ENCODE results near the gene SMIM1.
"Not testable (repeated sequence)": the region's sequence is repeated elsewhere in the genome, so short reads cannot be mapped to it uniquely, and the experiment has no call there.

Gene SMIM1

GRCh38 chr1:3796215-3797061, 23.9 kb downstream of the SMIM1 start, which contains the start of gene LRRC47:
Gene LRRC47 (minus strand): TSS chr1:3796498. CDS start chr1:3796476, 22 bp downstream.
- peak; percentile 78 for DNase-seq

GRCh38 chr1:3799976-3800685, 27.6 kb downstream of the SMIM1 start:
- DNase-seq = no peak

GRCh38 chr1:3800795-3801194, 28.2 kb downstream of the SMIM1 start:
- DNase-seq = not testable (repeated sequence)

GRCh38 chr1:3803905-3804626, 31.5 kb downstream of the SMIM1 start:
- no peak for DNase-seq

- not testable (repeated sequence) for DNase-seq
Observed at GRCh38 chr1:3804627-3804944, 32.0 kb downstream of the SMIM1 start.

- DNase-seq = no peak
Observed at GRCh38 chr1:3805038-3805437, 32.5 kb downstream of the SMIM1 start.

GRCh38 chr1:3807769-3808168, 35.2 kb downstream of the SMIM1 start:
- no peak for DNase-seq

GRCh38 chr1:3809680-3810079, 37.1 kb downstream of the SMIM1 start:
- DNase-seq = no peak

GRCh38 chr1:3810149-3810761, 37.7 kb downstream of the SMIM1 start:
- DNase-seq = not testable (repeated sequence)

GRCh38 chr1:3811595-3811911, 39.0 kb downstream of the SMIM1 start:
- DNase-seq = no peak

GRCh38 chr1:3814065-3814464, 41.5 kb downstream of the SMIM1 start:
- DNase-seq = no peak

- DNase-seq = no peak
Observed at GRCh38 chr1:3814771-3815561, 42.4 kb downstream of the SMIM1 start.

- no peak for DNase-seq
Observed at GRCh38 chr1:3816331-3817137, 44.0 kb downstream of the SMIM1 start.

- no peak for DNase-seq
Observed at GRCh38 chr1:3817138-3817740, 44.7 kb downstream of the SMIM1 start.

- DNase-seq = no peak
Observed at GRCh38 chr1:3817821-3818597, 45.5 kb downstream of the SMIM1 start.

- no peak for DNase-seq
Observed at GRCh38 chr1:3819771-3820200, 47.2 kb downstream of the SMIM1 start.

- DNase-seq = no peak
Observed at GRCh38 chr1:3820316-3820715, 47.8 kb downstream of the SMIM1 start.

GRCh38 chr1:3821004-3821403, 48.5 kb downstream of the SMIM1 start:
- DNase-seq = no peak

- no peak for DNase-seq
Observed at GRCh38 chr1:3821447-3821846, 48.9 kb downstream of the SMIM1 start.

GRCh38 chr1:3821908-3822307, 49.4 kb downstream of the SMIM1 start:
- DNase-seq = no peak

Data from NCI-H1436 (cell line).